Neuronal stem cell (in vitro differentiated cells): ENCODE measurements around the gene NEURL1B.
A peak's percentile ranks its signal among the peaks of the same experiment; 100 is the strongest.

Experiments used
- DNase-seq: peaks from one replicate; pipeline ENCODE4 v3.0.0-alpha.2; 2013; ENCODE audit warnings: low spot score
- H2AFZ ChIP-seq: one replicate; pipeline ENCODE4 v1.6.1; 2013; ENCODE audit warnings: mild to moderate bottlenecking, low read length, inconsistent platforms
- H2AK5ac ChIP-seq: 2 replicates; pipeline ENCODE4 v1.6.1; 2013; ENCODE audit warnings: low read depth, mild to moderate bottlenecking, inconsistent platforms, low read length, moderate library complexity, mixed read lengths
- H2BK120ac ChIP-seq: 2 replicates; pipeline ENCODE4 v1.6.1; 2013; ENCODE audit warnings: low read depth, mild to moderate bottlenecking, inconsistent platforms, low read length, moderate library complexity, mixed read lengths
- H2BK12ac ChIP-seq: one replicate; pipeline ENCODE4 v1.6.1; 2013; ENCODE audit warnings: low read length, inconsistent platforms
- H2BK15ac ChIP-seq: 2 replicates; pipeline ENCODE4 v1.6.1; 2013; ENCODE audit warnings: mild to moderate bottlenecking, low read length, inconsistent platforms, mixed read lengths
- H2BK5ac ChIP-seq: one replicate; pipeline ENCODE4 v1.6.1; 2013; ENCODE audit warnings: inconsistent platforms, mild to moderate bottlenecking, low read length, moderate library complexity
- H3K14ac ChIP-seq: one replicate; pipeline ENCODE4 v1.6.1; 2013; ENCODE audit warnings: low read length, inconsistent platforms
- H3K18ac ChIP-seq: 2 replicates; pipeline ENCODE4 v1.6.1; 2013; ENCODE audit warnings: low read length, inconsistent platforms
- H3K23ac ChIP-seq: 2 replicates; pipeline ENCODE4 v1.6.1; 2013; ENCODE audit warnings: low read depth, mild to moderate bottlenecking, mixed read lengths, low read length, inconsistent platforms; ENCODE audit not compliant: poor library complexity
- H3K27ac ChIP-seq: replicated peaks from 3 replicates; pipeline ENCODE4 v1.5.1; 2013; ENCODE audit warnings: low read length, inconsistent platforms
- H3K27me3 ChIP-seq, 3 experiments: 2 replicates each; pipeline ENCODE4 v1.6.1; 2013; ENCODE audit warnings: low read length in 3 of 3, mild to moderate bottlenecking in 2 of 3, inconsistent platforms in 1 of 3, low read depth in 1 of 3, mixed read lengths in 1 of 3, moderate library complexity in 1 of 3; ENCODE audit not compliant: control insufficient read depth in 3 of 3, insufficient read depth in 3 of 3
- H3K36me3 ChIP-seq, 2 donors: replicated peaks in 1 of 2; 2 replicates each; pipeline ENCODE4 v1.6.1; 2013; ENCODE audit warnings: low read length in 2 of 2; ENCODE audit not compliant: control insufficient read depth in 2 of 2, insufficient read depth in 2 of 2
- H3K4ac ChIP-seq: 2 replicates; pipeline ENCODE4 v1.6.1; 2013; ENCODE audit warnings: inconsistent platforms, mild to moderate bottlenecking, low read length, moderate library complexity
- H3K4me1 ChIP-seq, 2 donors: 1 replicate in 1 of 2; 2 replicates in 1 of 2; pipeline ENCODE4 v1.6.1; 2013; ENCODE audit warnings: low read length in 2 of 2, low read depth in 1 of 2; ENCODE audit not compliant: control insufficient read depth in 2 of 2, insufficient read depth in 1 of 2
- H3K4me2 ChIP-seq: one replicate; pipeline ENCODE4 v1.6.1; 2013; ENCODE audit warnings: mild to moderate bottlenecking, low read length, inconsistent platforms; ENCODE audit not compliant: insufficient read depth, poor library complexity, severe bottlenecking
- H3K4me3 ChIP-seq, 2 donors: 2 replicates each; pipeline ENCODE4 v1.5.1; 2013; ENCODE audit warnings: low read length in 2 of 2, mild to moderate bottlenecking in 2 of 2, inconsistent platforms in 1 of 2, moderate library complexity in 1 of 2
- H3K79me1 ChIP-seq: one replicate; pipeline ENCODE4 v1.6.1; 2013; ENCODE audit warnings: low read depth, mild to moderate bottlenecking, inconsistent platforms, low read length, moderate library complexity
- H3K9ac ChIP-seq: one replicate; pipeline ENCODE4 v1.6.1; 2013; ENCODE audit warnings: mild to moderate bottlenecking, low read depth, low read length, inconsistent platforms; ENCODE audit not compliant: poor library complexity
- H3K9me3 ChIP-seq, 2 donors: replicated peaks in 1 of 2; 2 replicates each; pipeline versions ENCODE3 to v1.6.1; 2013; ENCODE audit warnings: low read length in 2 of 2, mild to moderate bottlenecking in 2 of 2, inconsistent platforms in 1 of 2, low read depth in 1 of 2, mixed read lengths in 1 of 2, moderate library complexity in 1 of 2; ENCODE audit not compliant: control insufficient read depth in 2 of 2, insufficient read depth in 1 of 2
- H4K8ac ChIP-seq: one replicate; pipeline ENCODE4 v1.6.1; 2013; ENCODE audit warnings: low read depth, mild to moderate bottlenecking, inconsistent platforms, low read length, moderate library complexity
- H4K91ac ChIP-seq: one replicate; pipeline ENCODE4 v1.6.1; 2013; ENCODE audit warnings: low read length, low read depth, mild to moderate bottlenecking, inconsistent platforms; ENCODE audit not compliant: poor library complexity
- WGBS, 2 donors: extraction: QIAGEN DNeasy Blood & Tissue Kit; methylation state at CpG; one replicate each; pipeline ENCODE4 v1.1.7; 2013; ENCODE audit warnings: missing lambda C conversion rate in 2 of 2, mixed read lengths in 1 of 2; ENCODE audit not compliant: insufficient read length in 2 of 2, insufficient replicate concordance in 1 of 2; ENCODE audit errors: extremely low coverage in 2 of 2; 5-methylcytosine and 5-hydroxymethylcytosine counted together

NEURL1B gene

DNA sequence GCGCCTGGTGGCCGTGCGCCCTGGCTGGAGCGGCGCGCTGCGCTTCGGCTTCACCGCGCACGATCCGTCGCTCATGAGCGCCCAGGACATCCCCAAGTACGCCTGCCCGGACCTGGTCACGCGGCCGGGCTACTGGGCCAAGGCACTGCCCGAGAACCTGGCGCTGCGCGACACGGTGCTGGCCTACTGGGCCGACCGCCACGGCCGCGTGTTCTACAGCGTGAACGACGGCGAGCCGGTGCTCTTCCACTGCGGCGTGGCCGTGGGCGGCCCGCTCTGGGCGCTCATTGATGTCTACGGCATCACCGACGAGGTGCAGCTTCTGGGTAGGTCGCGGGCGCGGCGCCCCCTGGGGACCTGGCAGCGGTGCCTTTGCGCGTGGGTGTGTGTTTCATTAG lies 28.9 kb downstream of the NEURL1B start:
- Histone ChIP-seq H3K4me3 (peak overlapping the region in 1 of 2 donors; percentile 53), H4K91ac (no peak overlapping the region), H2AFZ (no peak overlapping the region), H3K27ac (no peak overlapping the region), H3K14ac (no peak overlapping the region), H3K4me1 (peaks cover 7 to 10% of the 10 kb centered on the region in 2 donors), H3K9ac (no peak overlapping the region), H3K4ac (no peak overlapping the region), H3K27me3 (no peaks in the 10 kb centered on the region), H3K18ac (no peak overlapping the region), H3K4me2 (no peak overlapping the region), H4K8ac (no peak overlapping the region), H2BK12ac (no peak overlapping the region), H3K9me3 (no peaks in the 10 kb centered on the region), H3K36me3 (peaks cover 6 to 11% of the 10 kb centered on the region in 2 donors), H3K23ac (peak overlapping the region; percentile 52), H2BK5ac (no peak overlapping the region), H2AK5ac (no peak overlapping the region), H2BK120ac (no peak overlapping the region), H2BK15ac (no peak overlapping the region), H3K79me1 (peaks cover 7% of the 10 kb centered on the region)
- no peak for DNase-seq
- no CpG with 5 or more reads among the region's 51 CpGs for WGBS, 2 donors

- H3K27ac ChIP-seq, result no peak overlapping the region
- no peak overlapping the region for H2BK12ac ChIP-seq
- no peak overlapping the region for H3K4me3 ChIP-seq
- peaks cover 6 to 11% of the 10 kb centered on the region in 2 donors for H3K36me3 ChIP-seq
- H4K91ac ChIP-seq, result no peak overlapping the region
- no peak overlapping the region for H3K4ac ChIP-seq
- 100% methylated on average over 1 of the region's 9 CpGs; no CpG with 5 or more reads in 1 of the 2 donors for WGBS, 2 donors
- peaks cover 7 to 10% of the 10 kb centered on the region in 2 donors for H3K4me1 ChIP-seq
- H2BK15ac ChIP-seq, result no peak overlapping the region
- H3K27me3 ChIP-seq, result no peaks in the 10 kb centered on the region
- H3K9me3 ChIP-seq, result no peaks in the 10 kb centered on the region
- no peak overlapping the region for H2AFZ ChIP-seq
- H2AK5ac ChIP-seq, result no peak overlapping the region
- H2BK120ac ChIP-seq, result no peak overlapping the region
- H3K14ac ChIP-seq, result no peak overlapping the region
- peaks cover 4% of the 10 kb centered on the region for H3K79me1 ChIP-seq
- H4K8ac ChIP-seq, result no peak overlapping the region
- H3K9ac ChIP-seq, result no peak overlapping the region
- no peak for DNase-seq
- no peak overlapping the region for H3K23ac ChIP-seq
- H3K18ac ChIP-seq, result no peak overlapping the region
- no peak overlapping the region for H2BK5ac ChIP-seq
- no peak overlapping the region for H3K4me2 ChIP-seq
These were observed 29.4 kb downstream of the NEURL1B start for GRCh38 chr5:172670444-172670843.

DNA sequence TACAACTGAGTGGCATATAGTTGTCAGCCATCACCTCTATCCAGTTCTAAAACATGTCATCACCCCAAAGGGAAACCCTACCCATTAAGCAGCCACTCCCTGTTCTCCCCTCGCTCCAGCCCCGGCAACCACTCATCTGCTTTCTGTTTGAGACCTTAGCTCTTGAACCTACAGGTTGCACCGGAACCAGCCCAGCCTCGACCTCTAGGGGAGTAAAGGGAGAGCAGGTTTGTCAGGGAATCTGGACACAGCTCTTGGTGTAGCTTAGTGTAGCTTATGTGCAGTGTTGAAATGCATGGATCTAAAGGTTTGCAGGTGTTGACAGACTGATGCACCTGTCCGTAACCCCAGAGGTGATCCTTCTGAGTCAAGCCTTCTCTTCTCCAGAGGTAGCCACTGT lies 30.0 kb downstream of the NEURL1B start:
- WGBS, 2 donors, result no CpG with 5 or more reads among the region's 5 CpGs
- Histone ChIP-seq H2AK5ac (no peak overlapping the region), H3K36me3 (peaks cover 6 to 11% of the 10 kb centered on the region in 2 donors), H2BK15ac (no peak overlapping the region), H3K4me2 (no peak overlapping the region), H3K9me3 (no peaks in the 10 kb centered on the region), H3K27ac (no peak overlapping the region), H3K18ac (no peak overlapping the region), H3K4me1 (peaks cover 7 to 10% of the 10 kb centered on the region in 2 donors), H3K27me3 (no peaks in the 10 kb centered on the region), H4K8ac (no peak overlapping the region), H2BK120ac (no peak overlapping the region), H3K79me1 (peaks cover 4% of the 10 kb centered on the region), H2AFZ (no peak overlapping the region), H3K23ac (no peak overlapping the region), H2BK5ac (no peak overlapping the region), H2BK12ac (no peak overlapping the region), H3K4ac (no peak overlapping the region), H3K4me3 (peak overlapping the region in 1 of 2 donors; percentile 46), H4K91ac (no peak overlapping the region), H3K14ac (no peak overlapping the region), H3K9ac (no peak overlapping the region)
- no peak for DNase-seq

DNA sequence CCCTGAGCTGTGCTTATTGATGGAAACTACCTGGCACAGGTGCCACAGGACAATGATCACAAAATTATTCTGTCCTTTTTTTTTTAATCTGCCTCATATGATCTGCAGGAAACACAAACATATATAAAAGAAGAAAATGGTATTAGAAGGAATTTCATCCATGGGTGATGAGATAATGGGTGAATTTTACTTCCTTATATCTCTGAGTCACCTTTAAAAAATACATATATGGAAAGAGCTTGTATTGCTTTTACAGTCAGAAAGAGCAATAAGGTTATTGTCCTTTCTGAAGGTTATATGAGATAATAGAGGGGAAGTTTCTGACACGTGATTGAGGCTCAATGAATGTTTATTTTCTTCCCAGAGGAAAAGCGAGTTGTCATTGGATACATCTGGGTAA lies 31.6 kb downstream of the NEURL1B start:
- H4K91ac ChIP-seq, result no peak overlapping the region
- H2AK5ac ChIP-seq, result no peak overlapping the region
- no peak for DNase-seq
- no peak overlapping the region for H3K4me2 ChIP-seq
- no peak overlapping the region for H2BK15ac ChIP-seq
- H3K27me3 ChIP-seq, result no peaks in the 10 kb centered on the region
- WGBS, 2 donors, result no CpG with 5 or more reads among the region's 2 CpGs
- peaks cover 6 to 14% of the 10 kb centered on the region in 2 donors for H3K36me3 ChIP-seq
- no peak overlapping the region for H3K4ac ChIP-seq
- no peak overlapping the region for H3K18ac ChIP-seq
- no peak overlapping the region for H2BK12ac ChIP-seq
- no peak overlapping the region for H3K27ac ChIP-seq
- no peaks in the 10 kb centered on the region for H3K9me3 ChIP-seq
- peaks cover 3% of the 10 kb centered on the region for H3K79me1 ChIP-seq
- H3K4me3 ChIP-seq, result no peak overlapping the region
- H3K9ac ChIP-seq, result no peak overlapping the region
- peaks cover 7 to 10% of the 10 kb centered on the region in 2 donors for H3K4me1 ChIP-seq
- H2BK5ac ChIP-seq, result no peak overlapping the region
- no peak overlapping the region for H4K8ac ChIP-seq
- no peak overlapping the region for H3K23ac ChIP-seq
- H3K14ac ChIP-seq, result no peak overlapping the region
- no peak overlapping the region for H2BK120ac ChIP-seq
- H2AFZ ChIP-seq, result no peak overlapping the region
